Limb (tissue), 2 donors: Measurements from ENCODE around the gene CYP27B1.

Source experiments
- DNase-seq, 2 donors: peaks; one replicate each; pipeline ENCODE4 v3.0.0-alpha.2; 2016; ENCODE audit errors: extremely low spot score in 2 of 2

CYP27B1 gene

DNA sequence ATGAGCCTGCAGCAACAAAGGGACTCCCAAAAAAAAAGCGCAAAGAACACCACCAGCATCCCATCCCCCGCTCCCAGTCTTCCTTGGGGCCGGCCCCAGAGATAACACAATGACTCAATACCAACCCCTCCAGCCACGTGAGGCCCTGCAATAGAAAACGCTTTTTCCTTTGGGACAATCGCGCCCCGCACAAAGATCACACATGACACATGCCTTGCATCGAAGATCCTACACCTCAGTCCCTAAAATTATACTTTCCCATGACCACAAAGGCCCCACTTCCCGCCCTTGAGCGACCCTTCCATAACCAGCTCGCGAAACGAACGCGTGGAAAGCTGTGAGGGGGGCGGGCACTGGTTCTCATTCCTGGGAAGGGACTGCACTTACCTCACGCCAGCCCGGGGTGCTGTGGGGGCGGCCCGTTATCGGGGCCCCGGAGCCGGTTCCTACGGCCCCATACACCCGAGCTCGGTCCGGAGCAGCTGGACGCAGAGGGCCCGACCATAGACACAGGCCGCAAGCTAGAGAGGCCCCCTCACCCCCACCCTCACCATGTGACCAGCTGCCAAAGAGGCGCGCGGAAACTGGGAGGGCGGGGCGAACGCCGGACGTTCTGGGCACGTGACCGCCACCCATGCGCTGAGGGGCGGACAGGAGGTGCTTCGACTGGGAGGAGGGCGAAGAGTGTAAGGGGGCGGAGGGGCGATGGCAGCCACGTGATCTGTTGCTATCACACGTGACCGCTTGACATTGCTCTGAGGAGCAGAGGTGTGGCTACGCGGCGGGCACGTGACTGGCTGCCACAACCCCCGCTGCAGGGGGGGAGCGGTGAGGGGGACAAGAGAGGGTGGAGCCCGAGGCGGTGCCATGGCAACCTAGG is 14.8 kb downstream of the CYP27B1 start, which contains the start of gene CDK4:
CDK4 (minus strand) TSS at position 523 of the 880 bp plus-strand sequence. CDS start 593 bp downstream, outside the sequence.
- DNase-seq, result peak; percentile 99

DNA sequence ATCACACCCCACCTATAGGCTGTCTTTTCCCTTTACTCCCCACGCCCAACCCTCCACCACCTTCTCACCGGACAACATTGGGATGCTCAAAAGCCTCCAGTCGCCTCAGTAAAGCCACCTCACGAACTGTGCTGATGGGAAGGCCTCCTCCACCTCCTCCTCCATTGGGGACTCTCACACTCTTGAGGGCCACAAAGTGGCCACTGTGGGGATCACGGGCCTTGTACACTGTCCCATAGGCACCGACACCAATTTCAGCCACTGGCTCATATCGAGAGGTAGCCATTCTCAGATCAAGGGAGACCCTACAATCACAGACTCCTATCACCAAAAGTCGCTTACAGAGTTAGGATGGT is 15.5 kb downstream of the CYP27B1 start:
- DNase-seq, result no peak

DNA sequence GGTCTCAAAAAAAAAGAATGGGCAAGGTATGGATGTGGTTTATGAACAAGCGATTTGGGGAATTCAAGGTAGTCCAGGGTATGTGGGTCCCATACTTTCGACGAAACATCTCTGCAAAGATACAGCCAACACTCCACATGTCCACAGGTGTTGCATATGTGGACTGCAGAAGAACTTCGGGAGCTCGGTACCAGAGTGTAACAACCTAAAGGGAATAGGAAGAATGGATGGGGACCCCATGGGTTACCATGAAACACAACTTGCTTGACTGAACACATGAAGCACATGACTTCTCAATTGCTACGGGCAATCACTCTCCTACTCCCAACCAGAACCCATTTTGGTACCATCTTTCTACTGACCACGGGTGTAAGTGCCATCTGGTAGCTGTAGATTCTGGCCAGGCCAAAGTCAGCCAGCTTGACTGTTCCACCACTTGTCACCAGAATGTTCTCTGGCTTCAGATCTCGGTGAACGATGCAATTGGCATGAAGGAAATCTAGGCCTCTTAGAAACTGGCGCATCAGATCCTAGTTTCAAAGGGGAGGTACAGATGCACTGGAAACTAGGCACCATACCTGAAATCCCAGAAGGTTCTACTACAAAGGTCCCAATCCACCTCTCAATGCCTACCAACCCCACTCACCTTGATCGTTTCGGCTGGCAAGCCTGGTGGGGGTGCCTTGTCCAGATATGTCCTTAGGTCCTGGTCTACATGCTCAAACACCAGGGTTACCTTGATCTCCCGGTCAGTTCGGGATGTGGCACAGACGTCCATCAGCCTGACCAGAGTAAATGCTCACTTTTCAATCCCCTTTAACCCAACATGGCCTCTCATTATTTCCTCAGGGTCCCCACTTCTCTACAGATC is 16.1 kb downstream of the CYP27B1 start:
- no peak for DNase-seq

DNA sequence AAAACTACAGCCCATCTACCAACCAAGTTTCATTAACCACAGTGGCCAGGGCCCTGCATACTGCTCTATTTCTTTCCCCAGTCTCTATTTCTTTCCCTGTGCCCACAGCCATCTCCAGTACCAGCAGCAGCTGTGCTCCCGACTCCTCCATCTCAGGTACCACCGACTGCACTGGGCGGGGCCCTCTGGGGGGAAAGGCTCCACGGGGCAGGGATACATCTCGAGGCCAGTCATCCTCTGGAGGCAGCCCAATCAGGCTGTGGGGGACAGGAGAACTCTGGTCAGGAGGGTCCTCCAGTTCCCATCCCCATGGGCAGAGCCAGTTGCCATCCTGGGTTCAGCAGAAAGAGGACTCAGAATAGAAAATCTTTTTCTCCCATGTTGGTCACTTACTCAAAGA is 17.8 kb downstream of the CYP27B1 start:
- no peak for DNase-seq

DNA sequence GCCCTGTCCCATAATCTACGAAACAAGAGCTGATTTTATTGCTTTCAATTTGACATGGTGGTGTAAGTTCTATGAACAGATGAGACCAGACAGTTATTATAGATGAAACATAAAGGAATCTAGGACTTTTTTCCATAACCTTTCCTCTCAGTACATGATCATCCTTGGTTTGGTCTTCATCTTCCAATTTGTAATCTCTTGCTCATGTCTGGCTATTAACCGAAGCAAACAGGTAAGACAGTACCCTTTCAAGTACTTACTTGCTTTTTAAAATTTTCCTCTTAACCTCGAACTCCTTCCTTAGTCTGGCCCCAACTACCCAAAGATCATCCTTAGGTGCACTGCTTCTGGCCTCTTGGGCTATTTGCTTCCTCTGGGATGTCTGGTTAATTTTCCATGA is 20.9 kb downstream of the CYP27B1 start:
- DNase-seq, result no peak

DNA sequence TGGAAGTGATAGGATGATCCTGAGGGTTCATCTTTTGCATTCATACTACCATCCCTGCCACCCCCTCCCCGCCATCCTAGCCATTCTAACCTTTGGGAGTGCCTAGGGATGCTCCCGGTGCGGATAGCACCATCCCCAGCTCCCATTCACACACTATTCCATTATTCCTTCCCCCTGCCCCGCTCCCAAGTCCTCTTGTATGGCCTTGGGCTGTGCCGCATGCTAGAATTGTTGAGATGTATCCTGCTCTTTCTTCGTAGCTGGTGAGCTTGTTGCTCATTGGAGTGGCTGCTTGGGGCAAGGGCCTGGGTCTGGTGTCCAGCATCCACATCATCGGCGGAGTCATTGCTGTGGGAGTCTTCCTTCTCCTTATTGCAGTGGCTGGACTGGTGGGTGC is 21.4 kb downstream of the CYP27B1 start:
- no peak for DNase-seq

DNA sequence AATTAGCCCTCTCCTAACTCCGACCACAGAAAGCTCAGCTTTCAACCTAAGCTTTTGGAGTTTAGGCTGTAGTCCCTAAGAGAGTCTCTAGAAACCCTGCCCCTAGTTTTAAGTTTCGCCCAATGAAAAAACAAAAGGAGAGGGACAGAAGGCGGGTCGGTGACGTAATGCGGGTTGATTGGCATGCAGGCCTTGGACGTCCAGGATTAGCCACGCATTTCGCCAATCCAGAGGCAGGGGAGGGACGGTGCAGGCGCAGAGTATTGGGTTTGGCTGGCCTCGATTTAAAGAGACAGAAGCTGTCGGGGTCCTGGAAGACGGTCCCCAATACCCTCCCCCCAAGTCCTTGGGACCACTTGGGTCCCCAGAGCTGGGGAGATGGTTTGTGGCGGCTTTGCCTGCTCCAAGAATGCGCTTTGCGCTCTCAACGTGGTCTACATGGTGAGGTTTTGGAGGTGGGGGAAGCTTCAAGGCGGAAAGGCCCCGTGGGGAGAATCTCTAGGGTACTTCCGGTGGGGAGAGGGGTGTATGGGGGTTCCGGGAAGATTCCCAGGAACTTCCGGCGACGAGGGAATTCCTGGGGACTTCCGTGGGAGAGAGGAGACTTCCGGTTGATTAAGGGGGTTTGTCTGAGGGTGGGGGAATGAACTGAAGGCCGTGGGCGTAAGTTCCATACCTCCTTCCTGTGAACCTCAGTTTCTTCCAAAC is 21.9 kb downstream of the CYP27B1 start, which contains the start of gene TSPAN31:
TSPAN31 (plus strand) TSS at position 263 of the 708 bp plus-strand sequence; CDS start at position 379, 116 bp downstream.
- peak; percentile 95 to 98 for DNase-seq

DNA sequence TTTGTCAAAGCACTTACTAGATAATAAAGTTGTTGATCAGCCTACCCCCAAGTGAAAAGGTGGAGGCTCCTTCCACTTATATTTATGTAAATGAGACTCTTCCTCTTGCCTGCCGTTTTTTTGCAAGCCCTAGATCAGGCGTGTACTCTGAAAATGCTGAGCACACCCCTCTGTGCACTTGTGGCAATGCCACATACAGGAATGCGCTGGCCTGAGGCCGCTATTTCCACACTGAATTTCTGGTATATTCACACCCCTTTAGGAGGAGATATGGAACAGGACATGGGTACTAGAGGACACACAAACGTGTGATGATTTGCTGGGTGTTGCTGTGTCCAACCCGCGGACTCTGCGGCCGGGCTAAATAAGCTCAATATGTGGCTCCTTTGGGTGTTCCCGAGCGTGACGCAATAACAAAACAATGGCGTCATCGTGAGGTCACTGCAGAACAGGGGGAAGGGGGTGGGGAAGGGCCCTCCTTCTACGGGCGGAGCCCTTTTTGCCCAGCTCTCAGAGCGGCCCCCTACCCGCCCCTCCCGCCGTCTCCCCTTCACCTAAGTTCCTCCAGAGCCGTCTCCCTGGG is 22.6 kb downstream of the CYP27B1 start:
- DNase-seq, result peak in 1 of 2 donors; percentile 88

DNA sequence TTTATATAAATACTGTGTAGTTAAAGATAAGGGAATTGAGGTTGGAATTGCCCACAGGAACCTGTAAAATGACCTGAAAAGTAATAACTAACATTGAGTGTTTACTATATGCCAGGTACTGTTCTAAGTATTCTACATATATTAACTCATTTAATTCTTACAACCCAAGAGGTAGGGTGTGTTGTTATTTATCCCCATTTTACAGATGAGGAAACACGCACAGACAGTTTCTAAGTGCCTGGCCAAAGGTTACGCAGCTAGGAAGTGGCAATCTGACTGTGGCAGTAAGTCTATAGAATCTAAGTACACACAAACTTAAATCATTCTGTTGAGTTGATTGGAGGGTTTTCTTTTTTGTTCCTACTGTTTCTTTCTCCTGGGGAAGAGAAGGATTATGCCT is 23.1 kb downstream of the CYP27B1 start:
- no peak for DNase-seq

DNA sequence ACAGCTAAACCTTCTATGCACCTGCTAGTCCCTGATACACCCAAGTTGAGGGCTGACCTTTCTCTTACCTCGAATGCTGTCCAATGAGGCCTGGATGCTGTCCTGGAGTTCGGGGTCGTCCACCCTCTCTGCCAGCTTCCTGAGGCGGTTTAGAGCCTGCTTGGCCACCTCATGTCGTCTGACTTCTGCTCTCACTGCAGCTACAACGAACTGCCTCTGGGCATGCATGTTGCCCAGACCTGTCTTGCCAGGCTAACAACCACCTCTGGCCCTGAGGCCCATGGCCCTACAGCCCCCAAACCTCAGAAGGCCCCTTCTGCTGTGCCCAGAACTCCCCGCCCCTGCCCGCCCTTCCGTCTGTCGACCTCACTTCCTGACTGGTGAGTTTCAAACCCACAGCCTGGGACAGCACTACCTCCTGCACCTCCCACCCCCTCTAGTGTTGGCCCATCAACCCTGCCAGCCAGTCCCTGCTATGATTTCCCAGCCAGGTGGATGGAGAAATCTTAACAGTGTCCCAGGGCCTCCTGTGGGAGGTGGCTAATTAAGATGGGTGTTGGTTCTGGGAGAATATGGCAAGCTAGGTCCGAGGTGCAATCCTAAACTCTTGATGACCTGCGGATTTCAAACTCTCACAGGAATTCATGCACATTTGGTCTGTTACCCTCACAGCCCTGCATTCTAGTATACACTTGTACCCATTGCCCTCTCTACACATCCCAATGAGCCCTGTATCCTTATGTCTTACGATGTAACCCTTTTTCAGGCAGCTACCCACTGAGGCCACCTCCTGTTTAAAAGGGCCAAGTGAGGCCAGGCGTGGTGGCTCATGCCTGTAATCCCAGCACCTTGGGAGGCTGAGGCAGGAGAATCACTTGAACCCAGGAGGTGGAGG is 24.8 kb downstream of the CYP27B1 start:
- DNase-seq, result no peak

DNA sequence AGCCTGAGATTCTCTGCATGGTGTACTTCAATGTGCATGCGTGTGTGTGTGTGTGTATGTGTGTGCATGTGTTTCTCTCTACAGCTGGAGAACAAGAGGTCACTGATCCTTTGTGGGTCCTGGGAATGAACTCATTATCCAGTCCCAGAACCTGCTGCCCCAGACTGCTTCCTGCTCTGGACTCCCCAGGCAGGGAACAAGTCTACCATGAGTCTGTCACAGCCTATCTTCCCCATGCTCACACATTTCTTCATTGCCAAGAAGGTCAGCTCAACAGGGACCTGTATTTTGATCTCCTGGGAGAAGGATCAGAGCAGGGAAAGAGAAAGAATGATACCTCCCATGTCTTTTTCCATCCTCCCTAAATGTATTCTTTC is 25.5 kb downstream of the CYP27B1 start:
- DNase-seq, result no peak

DNA sequence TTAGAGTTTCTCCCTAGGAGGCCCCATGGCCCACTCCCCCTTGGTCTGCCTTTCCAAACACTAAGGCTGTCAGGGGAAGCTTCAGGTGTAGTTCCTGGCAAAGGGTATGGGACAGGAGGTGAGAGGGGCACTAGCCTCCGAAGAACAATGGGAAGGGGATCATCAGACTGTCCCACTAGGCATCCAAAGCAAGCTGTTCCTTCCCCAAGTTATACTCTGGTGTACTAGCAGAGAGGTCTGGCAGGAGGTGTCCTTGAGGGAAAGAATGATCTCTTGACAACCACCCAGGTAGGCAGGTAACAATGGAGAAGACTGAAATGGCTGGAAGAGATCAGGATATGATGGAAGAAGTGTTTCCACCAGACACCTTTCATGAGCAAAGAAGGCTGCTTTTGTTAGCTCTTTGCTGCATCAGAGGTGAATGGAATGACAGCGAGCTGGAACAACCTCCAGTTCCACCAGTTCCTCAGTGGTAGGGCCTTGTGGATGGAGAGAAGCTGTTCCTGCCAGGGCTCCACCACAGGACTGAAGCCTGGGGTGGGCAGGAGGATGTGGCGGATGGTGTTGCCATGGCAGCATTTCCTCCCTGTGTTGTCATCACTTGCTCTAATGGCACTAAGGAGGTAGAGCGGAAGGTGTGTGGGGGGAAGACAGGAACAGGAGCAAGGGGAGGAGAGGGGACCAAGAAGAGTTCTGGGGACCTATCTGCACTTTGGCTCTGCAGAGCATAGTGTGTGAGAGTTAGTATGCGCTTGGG is 26.0 kb downstream of the CYP27B1 start:
- no peak for DNase-seq

DNA sequence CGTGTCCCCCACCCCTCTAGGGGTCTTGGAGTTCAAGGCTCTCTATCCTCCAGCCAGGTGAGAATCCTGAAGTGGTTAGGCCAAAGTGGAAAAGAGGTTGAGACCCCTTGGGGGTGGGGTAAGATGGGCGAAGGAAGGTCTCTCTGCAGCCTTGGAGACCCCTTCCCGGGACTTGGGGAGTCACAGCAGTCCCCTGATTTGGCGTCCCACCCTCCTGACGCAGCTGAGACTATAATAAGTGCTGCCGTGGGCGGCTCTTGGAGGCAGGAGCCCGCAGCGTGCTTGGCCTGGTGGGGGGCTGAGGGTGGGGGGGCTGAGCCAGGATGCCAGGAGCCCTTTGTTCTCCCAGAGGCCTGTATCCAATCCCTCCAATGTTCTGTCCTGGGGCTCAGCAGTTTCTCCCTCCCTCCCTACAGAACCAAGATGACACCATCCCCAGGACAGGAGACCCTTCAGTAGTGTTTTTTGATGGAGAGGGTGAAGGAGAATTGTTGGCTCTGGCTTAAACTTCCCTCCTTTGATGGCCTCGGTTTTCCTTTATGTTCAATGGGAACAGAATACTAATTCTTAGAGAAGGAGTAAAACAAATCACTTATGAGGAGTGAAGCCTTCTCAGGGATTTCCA is 26.9 kb downstream of the CYP27B1 start:
- no peak for DNase-seq

DNA sequence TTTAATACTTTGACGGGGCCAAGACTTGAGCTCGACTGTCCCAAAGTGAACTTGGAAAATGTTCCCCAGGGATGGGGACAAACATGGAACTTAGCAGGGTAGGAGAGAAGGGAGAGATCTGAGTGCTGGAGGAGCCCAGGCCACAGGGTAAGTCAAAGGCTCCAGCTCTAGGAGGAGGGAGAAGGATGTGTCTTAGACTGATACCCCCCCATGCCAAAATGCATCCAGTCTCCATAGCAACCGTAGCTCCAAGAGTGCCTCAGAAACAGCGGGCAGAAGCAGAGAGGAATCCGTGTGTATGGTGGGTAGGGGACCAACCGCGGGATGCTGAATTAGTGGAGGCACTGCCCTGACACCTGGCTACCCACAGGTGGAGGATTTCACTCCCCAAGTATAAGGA is 27.5 kb downstream of the CYP27B1 start:
- no peak for DNase-seq

DNA sequence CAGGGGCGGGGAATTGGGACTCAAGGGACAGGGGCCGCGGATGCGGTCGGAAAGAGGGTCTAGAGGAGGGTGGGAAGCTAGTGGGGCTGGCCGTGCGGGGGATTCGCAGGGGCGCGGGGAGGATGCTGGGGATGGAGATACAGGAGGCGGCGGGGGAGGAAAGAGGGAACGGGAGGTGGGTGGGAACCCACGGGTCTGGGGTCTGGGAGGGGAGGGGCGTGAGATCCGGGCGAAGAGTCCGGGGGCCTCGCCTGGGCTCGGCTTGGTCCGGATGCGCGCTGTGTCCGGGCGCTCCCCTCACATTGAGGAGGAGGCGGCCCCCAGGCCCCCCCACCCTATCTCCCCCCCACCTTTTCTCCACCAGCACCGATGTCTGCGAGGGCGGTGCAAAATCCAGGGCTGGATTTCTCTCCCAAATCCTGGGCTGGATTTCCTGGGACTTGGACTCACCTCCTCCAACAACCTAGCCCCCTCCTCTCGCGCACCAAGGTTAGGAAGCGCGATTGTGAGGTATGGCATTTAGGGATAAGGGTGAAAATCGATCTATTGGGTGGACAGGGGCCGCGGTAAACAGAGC is 28.1 kb downstream of the CYP27B1 start, which contains the start of gene AGAP2:
AGAP2 (minus strand) TSS at position 82 of the 577 bp plus-strand sequence. CDS start 496 bp downstream, outside the sequence.
- peak in 1 of 2 donors; percentile 82 for DNase-seq

DNA sequence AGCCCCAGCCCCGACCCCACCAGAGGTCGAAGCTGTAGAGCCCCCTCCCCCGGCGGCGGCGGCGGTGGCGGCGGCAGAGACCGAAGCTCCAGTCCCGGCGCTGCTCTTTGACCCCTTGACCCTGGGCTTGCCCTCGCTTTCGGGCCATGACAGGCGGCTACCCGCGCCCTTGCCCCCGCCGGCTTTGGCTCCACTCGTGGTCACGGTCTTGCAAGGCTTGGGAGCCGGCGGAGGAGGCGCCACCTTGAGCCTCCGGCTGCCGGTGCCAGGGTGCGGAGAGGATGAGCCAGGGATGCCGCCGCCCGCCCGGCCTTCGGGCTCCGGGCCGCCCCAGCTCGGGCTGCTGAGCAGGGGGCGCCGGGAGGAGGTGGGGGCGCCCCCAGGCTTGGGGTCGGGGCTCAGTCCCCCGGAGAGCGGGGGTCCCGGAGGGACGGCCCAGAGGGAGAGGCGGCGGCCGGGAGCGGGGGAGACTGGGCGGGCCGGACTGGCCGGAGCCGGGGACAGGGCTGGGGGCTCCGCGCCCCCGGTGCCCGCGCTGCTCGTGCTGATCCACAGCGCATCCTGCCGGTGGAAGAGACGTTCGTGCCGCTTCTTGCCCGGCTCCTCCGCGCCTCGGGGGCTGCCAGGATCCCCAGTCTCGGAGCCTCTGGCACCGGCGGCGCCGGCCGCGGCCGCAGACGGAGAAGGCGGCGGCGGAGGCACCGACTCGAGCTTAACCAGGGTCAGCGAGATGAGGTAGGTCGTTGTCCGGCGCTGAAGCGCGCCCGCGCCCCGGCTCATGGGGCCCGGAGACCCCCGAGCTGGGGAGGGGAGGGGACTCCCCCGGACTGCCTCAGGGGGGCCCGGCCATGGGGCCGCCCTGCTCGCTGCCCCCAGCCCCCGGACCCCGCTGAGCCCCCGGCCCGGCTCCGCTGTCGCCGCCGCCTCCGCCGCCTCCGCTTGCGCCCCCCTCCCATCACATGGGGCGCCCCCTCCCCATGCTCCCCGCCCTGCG is 29.1 kb downstream of the CYP27B1 start:
- peak in 1 of 2 donors; percentile 68 for DNase-seq

DNA sequence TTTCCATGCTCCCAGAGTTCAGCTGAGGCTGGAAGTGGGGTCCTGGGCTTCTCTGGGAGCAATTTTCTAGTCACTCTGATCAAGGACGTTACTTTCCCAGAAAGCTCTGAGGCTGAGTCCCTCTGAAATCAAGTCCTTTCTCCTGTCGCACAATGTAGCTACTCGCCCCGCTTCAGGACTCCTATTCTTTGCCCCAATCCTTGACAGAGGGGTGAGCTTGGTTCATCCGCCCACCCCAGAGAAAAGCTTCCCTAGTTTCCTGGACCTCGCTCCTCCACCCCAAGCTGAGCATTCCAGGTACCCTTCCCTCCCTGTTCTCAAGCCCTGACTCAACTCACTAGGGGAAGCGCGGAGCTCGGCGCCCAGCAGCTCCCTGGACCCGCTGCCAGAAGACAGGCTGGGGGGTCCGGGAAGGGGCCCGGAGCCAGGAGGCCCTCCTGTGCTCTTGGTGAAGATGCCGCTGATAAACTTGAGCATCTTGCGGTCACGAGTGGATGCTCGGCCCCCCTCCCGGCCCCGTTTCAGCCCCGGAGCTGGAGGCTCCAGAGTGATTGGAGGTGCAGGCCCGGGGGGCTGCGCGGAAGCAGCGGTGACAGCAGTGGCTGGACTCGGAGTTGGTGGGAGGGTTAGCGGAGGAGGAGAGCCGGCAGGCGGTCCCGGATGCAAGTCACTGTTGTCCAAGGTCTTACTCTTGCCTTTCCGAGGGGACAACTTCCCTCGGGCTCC is 30.0 kb downstream of the CYP27B1 start:
- no peak for DNase-seq
